ENCODE results near the gene TBL2. TPM values are rescaled to one million over a fixed set of nuclear protein-coding genes. Genes with fewer than 3 reads are reported as not detected.
A peak's percentile ranks its signal among the peaks of the same experiment; 100 is the strongest.

Gene TBL2
- total RNA-seq, 1 experiment from 2014 or later = 62.8 TPM

DNA sequence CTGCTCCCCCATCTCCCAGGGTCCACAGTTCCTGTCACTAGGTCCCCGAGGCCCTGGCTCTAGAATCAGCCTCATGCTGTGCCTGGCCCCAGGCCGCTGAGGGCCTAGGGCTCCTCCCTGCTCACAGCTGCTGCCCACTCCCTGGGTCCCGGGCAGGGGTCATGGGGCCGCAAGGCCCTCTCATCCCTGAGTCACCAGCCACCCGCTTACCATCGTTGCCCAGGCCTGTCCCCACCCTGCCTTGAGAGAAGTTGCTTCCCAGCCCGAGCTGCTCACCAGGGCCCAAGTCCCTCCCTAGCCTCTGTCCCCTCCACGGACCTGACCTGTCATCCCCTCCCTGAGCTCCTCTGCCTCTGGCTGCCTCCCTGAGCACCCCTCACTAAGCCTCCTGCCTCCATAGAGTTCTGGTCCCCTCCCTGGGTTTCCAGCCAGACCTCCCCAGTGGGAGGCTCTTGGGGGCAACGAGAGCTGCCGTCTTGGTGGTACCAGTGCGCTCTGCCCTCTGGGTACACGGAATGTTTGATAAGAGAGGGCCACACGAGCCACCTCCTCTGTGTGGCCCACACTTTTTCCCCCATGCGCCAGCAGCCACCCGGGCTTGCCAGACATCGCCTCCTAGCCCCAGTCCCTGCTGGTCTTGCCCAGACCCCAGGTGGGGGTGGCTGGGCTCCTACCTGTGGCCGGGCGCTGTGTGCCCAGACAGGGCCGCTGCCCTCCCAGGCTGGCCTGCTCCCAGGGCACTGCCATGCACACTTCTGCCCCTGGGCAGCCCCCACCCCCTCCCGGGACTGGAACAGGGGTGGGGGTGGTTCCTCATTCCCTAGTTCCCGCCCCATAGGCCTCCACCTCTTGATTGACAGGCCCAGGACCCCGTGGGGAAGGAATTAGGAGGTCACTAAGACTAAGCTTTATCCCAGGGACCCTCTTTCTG lies 24.6 kb upstream of the TBL2 start:
- CTCF ChIA-PET = no interaction called here

DNA sequence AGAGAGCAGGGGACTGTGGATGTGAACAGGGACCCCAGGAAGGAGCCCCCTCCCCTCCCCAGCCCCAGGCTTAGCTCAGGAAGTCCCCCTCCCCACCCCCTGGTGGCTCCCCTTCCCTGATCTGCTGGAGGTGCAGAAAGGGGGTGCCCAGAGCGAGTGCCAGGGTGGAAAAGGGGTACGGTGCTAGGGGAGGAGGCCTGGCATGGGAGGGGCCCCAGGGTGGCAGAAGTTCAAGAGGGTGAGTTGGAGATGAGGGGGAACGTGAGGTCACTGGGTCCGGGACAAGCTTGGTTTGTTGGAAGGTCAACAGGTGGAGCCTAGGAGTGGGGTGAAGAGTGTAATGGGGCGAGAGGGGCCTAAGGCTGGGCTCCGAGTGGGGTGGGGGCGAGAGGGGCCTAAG lies 21.5 kb upstream of the TBL2 start:
- CTCF ChIA-PET = no interaction called here
- POLR2A ChIA-PET (ENCODE audit: unreplicated experiment) = no interaction called here
- H3K27me3 ChIP-seq (ENCODE audit: low read length) = no peaks in the 10 kb centered on the region
- intact Hi-C loops (cut with micrococcal nuclease) = no loop called here
- TF ChIP-seq EZH2phosphoT487 (IDR thresholded peaks at IDR 0.05; ENCODE audit: borderline replicate concordance, low read length) = no peak
- TF ChIP-seq, protein P1, sequence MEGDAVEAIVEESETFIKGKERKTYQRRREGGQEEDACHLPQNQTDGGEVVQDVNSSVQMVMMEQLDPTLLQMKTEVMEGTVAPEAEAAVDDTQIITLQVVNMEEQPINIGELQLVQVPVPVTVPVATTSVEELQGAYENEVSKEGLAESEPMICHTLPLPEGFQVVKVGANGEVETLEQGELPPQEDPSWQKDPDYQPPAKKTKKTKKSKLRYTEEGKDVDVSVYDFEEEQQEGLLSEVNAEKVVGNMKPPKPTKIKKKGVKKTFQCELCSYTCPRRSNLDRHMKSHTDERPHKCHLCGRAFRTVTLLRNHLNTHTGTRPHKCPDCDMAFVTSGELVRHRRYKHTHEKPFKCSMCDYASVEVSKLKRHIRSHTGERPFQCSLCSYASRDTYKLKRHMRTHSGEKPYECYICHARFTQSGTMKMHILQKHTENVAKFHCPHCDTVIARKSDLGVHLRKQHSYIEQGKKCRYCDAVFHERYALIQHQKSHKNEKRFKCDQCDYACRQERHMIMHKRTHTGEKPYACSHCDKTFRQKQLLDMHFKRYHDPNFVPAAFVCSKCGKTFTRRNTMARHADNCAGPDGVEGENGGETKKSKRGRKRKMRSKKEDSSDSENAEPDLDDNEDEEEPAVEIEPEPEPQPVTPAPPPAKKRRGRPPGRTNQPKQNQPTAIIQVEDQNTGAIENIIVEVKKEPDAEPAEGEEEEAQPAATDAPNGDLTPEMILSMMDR (conservative IDR thresholded peaks at IDR 0.05; ENCODE audit: low read depth, low read length) = no peak
- no peak for TF ChIP-seq EZH2 (IDR thresholded peaks at IDR 0.05; ENCODE audit: low read length, unreplicated experiment)
- H4K20me1 ChIP-seq (ENCODE audit: low read length) = no peaks in the 10 kb centered on the region
- ATAC-seq (no peak), DNase-seq (no peak)
- no peaks in the 10 kb centered on the region for H3K36me3 ChIP-seq (ENCODE audit: low read depth, low read length)
- no peak overlapping the region for H3K27ac ChIP-seq (ENCODE audit: low read length)
- BruUV-seq (replicated peaks) = no TSS peak
- H3F3A ChIP-seq (ENCODE audit: low read length, unreplicated experiment) = no peaks in the 10 kb centered on the region
- no peak overlapping the region for H3K9ac ChIP-seq (ENCODE audit: low read length)
- H3K4me3 ChIP-seq (ENCODE audit: low read length) = no peak overlapping the region
- no peaks in the 10 kb centered on the region for H3K9me3 ChIP-seq (ENCODE audit: low read length)
- no peaks in the 10 kb centered on the region for H3K4me1 ChIP-seq (ENCODE audit: insufficient read depth, low read length)
- no peak overlapping the region for H3K4me2 ChIP-seq (ENCODE audit: low read length)
- no peaks in the 10 kb centered on the region for H3K9me2 ChIP-seq (replicated peaks; ENCODE audit: low read length)
- H2AFZ ChIP-seq (ENCODE audit: low read length) = no peak overlapping the region
- H3K79me2 ChIP-seq (ENCODE audit: low read length) = no peaks in the 10 kb centered on the region

More for the DNA sequence above, 24.6 kb upstream of the TBL2 start:
- TF ChIP-seq, protein P1 (conservative IDR thresholded peaks at IDR 0.05; ENCODE audit: low read depth, low read length) = no peak
- no peak for TF ChIP-seq EZH2 (IDR thresholded peaks at IDR 0.05; ENCODE audit: low read length, unreplicated experiment)
- H3K27ac ChIP-seq (ENCODE audit: low read length) = no peak overlapping the region
- no peak overlapping the region for H3K4me2 ChIP-seq (ENCODE audit: low read length)
- H4K20me1 ChIP-seq (ENCODE audit: low read length) = no peaks in the 10 kb centered on the region
- intact Hi-C loops (cut with micrococcal nuclease) = no loop called here
- POLR2A ChIA-PET (ENCODE audit: unreplicated experiment) = interaction anchor here (0.6 kb wide), 1 partner anchor 86 kb away, joined by 3 read pairs; no protein-coding TSS in a partner anchor
- no TSS peak for BruUV-seq (replicated peaks)
- H3K9me2 ChIP-seq (replicated peaks; ENCODE audit: low read length) = no peaks in the 10 kb centered on the region
- DNase-seq (no peak), ATAC-seq (peak; percentile 46)
- no peaks in the 10 kb centered on the region for H3K79me2 ChIP-seq (ENCODE audit: low read length)
- H3K4me3 ChIP-seq (ENCODE audit: low read length) = no peak overlapping the region
- H3K36me3 ChIP-seq (ENCODE audit: low read depth, low read length) = no peaks in the 10 kb centered on the region
- no peak overlapping the region for H2AFZ ChIP-seq (ENCODE audit: low read length)
- H3K27me3 ChIP-seq (ENCODE audit: low read length) = no peaks in the 10 kb centered on the region
- no peaks in the 10 kb centered on the region for H3K4me1 ChIP-seq (ENCODE audit: insufficient read depth, low read length)
- no peaks in the 10 kb centered on the region for H3K9me3 ChIP-seq (ENCODE audit: low read length)
- no peaks in the 10 kb centered on the region for H3F3A ChIP-seq (ENCODE audit: low read length, unreplicated experiment)
- no peak overlapping the region for H3K9ac ChIP-seq (ENCODE audit: low read length)

All from PC-3 (cell line).